Duodenal mucosa (tissue), 2 donors: ENCODE data around the gene BSDC1.

Experiments used
- H3K27ac ChIP-seq: one replicate; pipeline ENCODE4 v1.7.0; 2013; ENCODE audit warnings: low read depth, low read length
- H3K27me3 ChIP-seq, 2 donors: one replicate each; pipeline ENCODE4 v1.7.0; 2013; ENCODE audit warnings: low read length in 2 of 2, control low read depth in 1 of 2; ENCODE audit not compliant: insufficient read depth in 2 of 2, control insufficient read depth in 1 of 2
- H3K36me3 ChIP-seq, 2 donors: one replicate each; pipeline ENCODE4 v1.7.0; 2013; ENCODE audit warnings: low read length in 2 of 2, control low read depth in 1 of 2; ENCODE audit not compliant: insufficient read depth in 2 of 2, control insufficient read depth in 1 of 2
- H3K4me1 ChIP-seq, 2 donors: one replicate each; pipeline ENCODE4 v1.7.0; 2013; ENCODE audit warnings: low read length in 2 of 2, control low read depth in 1 of 2; ENCODE audit not compliant: insufficient read depth in 2 of 2, control insufficient read depth in 1 of 2
- H3K4me3 ChIP-seq, 2 donors: one replicate each; pipeline ENCODE4 v1.7.0; 2013; ENCODE audit warnings: low read length in 2 of 2, low read depth in 1 of 2
- H3K9ac ChIP-seq, 2 donors: one replicate each; pipeline ENCODE4 v1.7.0; 2013; ENCODE audit warnings: low read length in 2 of 2, low read depth in 1 of 2
- H3K9me3 ChIP-seq, 2 donors: one replicate each; pipeline ENCODE4 v1.7.0; 2013; ENCODE audit warnings: low read length in 2 of 2, control low read depth in 1 of 2; ENCODE audit not compliant: control insufficient read depth in 1 of 2

Gene BSDC1

GRCh38 chr1:32376199-32376598 lies 18.0 kb downstream of the BSDC1 start:
- Histone ChIP-seq H3K4me3 (no peak overlapping the region), H3K4me1 (peaks cover 0 to 3% of the 10 kb centered on the region in 2 donors), H3K36me3 (peaks cover 66 to 97% of the 10 kb centered on the region in 2 donors), H3K9ac (no peak overlapping the region), H3K27me3 (no peaks in the 10 kb centered on the region), H3K9me3 (no peaks in the 10 kb centered on the region), H3K27ac (no peak overlapping the region)

GRCh38 chr1:32373996-32374592 lies 20.1 kb downstream of the BSDC1 start:
- H3K4me1 ChIP-seq: peaks cover 0 to 3% of the 10 kb centered on the region in 2 donors
- no peaks in the 10 kb centered on the region for H3K9me3 ChIP-seq
- H3K36me3 ChIP-seq: peaks cover 53 to 76% of the 10 kb centered on the region in 2 donors
- no peak overlapping the region for H3K4me3 ChIP-seq
- H3K9ac ChIP-seq: no peak overlapping the region
- no peak overlapping the region for H3K27ac ChIP-seq
- H3K27me3 ChIP-seq: no peaks in the 10 kb centered on the region

DNA sequence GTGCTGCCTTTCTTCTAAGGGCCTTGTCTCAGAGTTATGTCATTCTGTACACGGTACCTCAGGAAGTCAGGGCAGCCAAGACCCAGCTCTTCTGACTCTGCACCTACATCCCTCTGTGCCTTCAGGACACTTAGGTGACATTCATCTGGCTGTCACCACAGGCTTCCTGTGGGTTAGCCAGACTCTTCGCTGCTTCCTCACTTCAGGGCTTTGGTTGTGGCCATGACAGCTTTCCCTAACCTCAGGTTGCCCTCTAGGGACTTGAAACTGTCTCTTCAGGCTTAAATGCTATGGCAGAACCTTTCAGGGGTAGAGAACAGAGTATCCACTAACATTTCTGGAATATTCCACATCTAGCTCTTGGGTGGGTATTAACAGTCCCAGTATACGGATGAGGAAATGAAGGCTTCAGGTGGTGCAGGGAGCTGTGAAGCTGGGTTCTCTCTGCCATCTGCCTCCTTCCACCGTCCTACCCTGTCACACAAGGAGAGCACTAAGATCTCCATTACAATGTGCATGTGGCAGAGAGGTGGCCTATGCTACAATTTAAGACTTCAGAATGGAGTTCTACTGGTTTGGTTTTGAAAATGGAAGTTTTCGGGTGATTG lies 22.0 kb downstream of the BSDC1 start:
- Histone ChIP-seq H3K27me3 (no peaks in the 10 kb centered on the region), H3K9me3 (no peaks in the 10 kb centered on the region), H3K4me1 (peaks cover 0 to 3% of the 10 kb centered on the region in 2 donors), H3K4me3 (no peak overlapping the region), H3K27ac (no peak overlapping the region), H3K36me3 (peaks cover 49 to 76% of the 10 kb centered on the region in 2 donors), H3K9ac (no peak overlapping the region)

- Histone ChIP-seq H3K9ac (no peak overlapping the region), H3K4me3 (no peak overlapping the region), H3K4me1 (peaks cover 0 to 3% of the 10 kb centered on the region in 2 donors), H3K27me3 (no peaks in the 10 kb centered on the region), H3K27ac (no peak overlapping the region), H3K9me3 (no peaks in the 10 kb centered on the region), H3K36me3 (peaks cover 47 to 72% of the 10 kb centered on the region in 2 donors)
Observed at GRCh38 chr1:32367912-32368635, 26.2 kb downstream of the BSDC1 start.

GRCh38 chr1:32365445-32365844 lies 28.8 kb downstream of the BSDC1 start:
- H3K27me3 ChIP-seq: no peaks in the 10 kb centered on the region
- H3K9me3 ChIP-seq: no peaks in the 10 kb centered on the region
- H3K4me1 ChIP-seq: peaks cover 0 to 7% of the 10 kb centered on the region in 2 donors
- H3K27ac ChIP-seq: no peak overlapping the region
- H3K36me3 ChIP-seq: peaks cover 32 to 56% of the 10 kb centered on the region in 2 donors
- H3K9ac ChIP-seq: no peak overlapping the region
- no peak overlapping the region for H3K4me3 ChIP-seq

- H3K9me3 ChIP-seq: no peaks in the 10 kb centered on the region
- H3K4me3 ChIP-seq: no peak overlapping the region
- H3K9ac ChIP-seq: no peak overlapping the region
- H3K36me3 ChIP-seq: peaks cover 32 to 56% of the 10 kb centered on the region in 2 donors
- peaks cover 0 to 7% of the 10 kb centered on the region in 2 donors for H3K4me1 ChIP-seq
- H3K27ac ChIP-seq: no peak overlapping the region
- no peaks in the 10 kb centered on the region for H3K27me3 ChIP-seq
Observed at GRCh38 chr1:32364836-32365235, 29.4 kb downstream of the BSDC1 start.

DNA sequence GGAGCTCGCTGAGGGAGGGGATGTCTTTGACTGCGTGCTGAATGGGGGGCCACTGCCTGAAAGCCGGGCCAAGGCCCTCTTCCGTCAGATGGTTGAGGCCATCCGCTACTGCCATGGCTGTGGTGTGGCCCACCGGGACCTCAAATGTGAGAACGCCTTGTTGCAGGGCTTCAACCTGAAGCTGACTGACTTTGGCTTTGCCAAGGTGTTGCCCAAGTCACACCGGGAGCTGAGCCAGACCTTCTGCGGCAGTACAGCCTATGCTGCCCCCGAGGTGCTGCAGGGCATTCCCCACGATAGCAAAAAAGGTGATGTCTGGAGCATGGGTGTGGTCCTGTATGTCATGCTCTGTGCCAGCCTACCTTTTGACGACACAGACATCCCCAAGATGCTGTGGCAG lies 30.5 kb downstream of the BSDC1 start:
- Histone ChIP-seq H3K9ac (no peak overlapping the region), H3K27ac (no peak overlapping the region), H3K9me3 (no peaks in the 10 kb centered on the region), H3K27me3 (no peaks in the 10 kb centered on the region), H3K4me3 (no peak overlapping the region), H3K36me3 (peaks cover 32 to 52% of the 10 kb centered on the region in 2 donors), H3K4me1 (peaks cover under 1 to 7% of the 10 kb centered on the region in 2 donors)

- Histone ChIP-seq H3K27me3 (no peaks in the 10 kb centered on the region), H3K27ac (no peak within 1 kb of the TSS), H3K9me3 (no peaks in the 10 kb centered on the region), H3K9ac (peak within 1 kb of the TSS in 1 of 2 donors; percentile 51), H3K36me3 (peaks cover 24 to 42% of the 10 kb centered on the region in 2 donors), H3K4me1 (peaks cover 11 to 17% of the 10 kb centered on the region in 2 donors), H3K4me3 (peak within 1 kb of the TSS; percentile 50 to 53)
Observed at GRCh38 chr1:32362474-32363313, 31.5 kb downstream of the BSDC1 start, which contains the start of the genes FAM229A and TSSK3. Gene FAM229A (minus strand): TSS chr1:32362485. CDS start chr1:32362091, 394 bp downstream. Gene TSSK3 (plus strand): TSS chr1:32362539. CDS start chr1:32362702, 163 bp downstream.

DNA sequence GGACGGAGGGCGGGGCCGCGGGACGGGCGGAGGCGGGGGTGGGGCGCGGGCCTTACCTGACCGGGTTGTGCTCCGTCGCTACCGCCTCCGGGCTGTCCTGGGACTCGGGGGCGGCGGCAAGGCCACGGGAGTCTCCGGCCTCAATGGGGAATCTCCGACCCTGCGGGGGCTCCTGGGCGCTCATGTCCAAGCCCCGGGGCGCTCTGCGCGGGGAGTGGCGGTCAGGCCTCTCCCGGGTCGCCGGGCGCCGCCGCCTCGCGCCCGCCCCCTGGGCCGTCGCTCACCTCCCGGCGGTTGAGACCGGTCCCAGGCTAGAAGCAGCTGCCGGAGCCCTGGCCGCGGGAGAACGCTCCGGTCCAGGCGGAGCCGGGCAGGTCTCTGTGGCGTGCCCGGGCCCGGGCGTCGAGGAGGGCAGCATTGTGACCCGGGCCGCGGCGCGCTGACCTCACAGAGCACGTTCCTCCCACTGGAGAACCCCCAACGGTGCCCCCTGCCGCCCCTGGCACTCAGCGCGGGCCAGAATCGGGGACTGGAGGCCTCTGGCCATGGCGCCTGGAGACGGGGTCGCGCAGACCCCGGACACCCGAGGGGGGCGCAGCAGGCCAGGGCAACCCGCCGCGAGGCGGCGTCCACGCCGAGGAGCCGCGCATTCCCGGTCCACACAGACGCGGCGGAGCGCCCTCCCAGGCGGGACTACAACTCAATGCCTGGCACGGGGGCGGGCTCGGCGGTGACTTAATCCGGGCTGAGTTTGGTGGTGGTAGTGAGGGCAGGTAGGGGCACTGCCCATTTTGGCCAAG lies 32.4 kb downstream of the BSDC1 start:
- Histone ChIP-seq H3K9ac (peak overlapping the region in 1 of 2 donors; percentile 51), H3K9me3 (no peaks in the 10 kb centered on the region), H3K36me3 (peaks cover 17 to 33% of the 10 kb centered on the region in 2 donors), H3K27me3 (no peaks in the 10 kb centered on the region), H3K27ac (no peak overlapping the region), H3K4me1 (peaks cover 16 to 18% of the 10 kb centered on the region in 2 donors), H3K4me3 (peak overlapping the region; percentile 50 to 53)
